Stimulated activated naive CD8-positive, alpha-beta T cell treated with anti-CD3 and anti-CD28 coated beads, Interleukin-15, Interleukin-2, amounts not matched to agents 100 ng/mL and 50 ng/mL, for 24 hours (primary cell): Measurements from ENCODE around the gene CLSTN3.

ENCODE experiments used
- H3K27ac Mint-ChIP-seq: one replicate; pipeline ENCODE4 v1.8.0; 2021; ENCODE audit warnings: mild to moderate bottlenecking, mixed read lengths
- H3K27me3 Mint-ChIP-seq: one replicate; pipeline ENCODE4 v1.8.0; 2021; ENCODE audit warnings: mixed read lengths
- H3K36me3 Mint-ChIP-seq: one replicate; pipeline ENCODE4 v1.8.0; 2021; ENCODE audit warnings: low read depth, mixed read lengths
- H3K4me1 Mint-ChIP-seq: one replicate; pipeline ENCODE4 v1.8.0; 2021; ENCODE audit warnings: low read depth, mixed read lengths
- H3K4me3 Mint-ChIP-seq: one replicate; pipeline ENCODE4 v1.8.0; 2021; ENCODE audit warnings: mild to moderate bottlenecking, mixed read lengths
- H3K9me3 Mint-ChIP-seq: one replicate; pipeline ENCODE4 v1.8.0; 2021; ENCODE audit warnings: mixed read lengths

The CLSTN3 gene

DNA sequence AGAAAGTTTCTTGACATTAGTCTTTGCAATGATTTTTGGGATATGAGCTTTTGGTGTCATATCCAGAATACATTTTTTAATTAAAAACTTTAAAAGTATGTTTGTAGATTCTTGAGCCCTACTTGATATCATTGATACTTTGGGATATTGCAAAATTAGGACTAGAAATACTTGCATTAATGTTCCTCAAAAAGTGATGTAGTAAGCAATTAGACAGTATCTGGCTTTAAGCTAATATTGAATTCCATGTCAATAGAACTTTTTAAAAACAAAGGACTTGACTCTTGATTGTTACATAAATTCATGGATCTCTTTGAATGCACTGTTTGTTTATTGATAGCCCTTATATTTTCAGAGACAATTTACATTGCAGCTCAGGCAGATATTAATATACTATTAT lies 74.9 kb downstream of the CLSTN3 start:
- Mint-ChIP-seq H3K4me3 (no peak overlapping the region), H3K4me1 (no peaks in the 10 kb centered on the region), H3K9me3 (peaks cover 4% of the 10 kb centered on the region), H3K27me3 (no peaks in the 10 kb centered on the region), H3K27ac (no peak overlapping the region), H3K36me3 (peaks cover 90% of the 10 kb centered on the region)

DNA sequence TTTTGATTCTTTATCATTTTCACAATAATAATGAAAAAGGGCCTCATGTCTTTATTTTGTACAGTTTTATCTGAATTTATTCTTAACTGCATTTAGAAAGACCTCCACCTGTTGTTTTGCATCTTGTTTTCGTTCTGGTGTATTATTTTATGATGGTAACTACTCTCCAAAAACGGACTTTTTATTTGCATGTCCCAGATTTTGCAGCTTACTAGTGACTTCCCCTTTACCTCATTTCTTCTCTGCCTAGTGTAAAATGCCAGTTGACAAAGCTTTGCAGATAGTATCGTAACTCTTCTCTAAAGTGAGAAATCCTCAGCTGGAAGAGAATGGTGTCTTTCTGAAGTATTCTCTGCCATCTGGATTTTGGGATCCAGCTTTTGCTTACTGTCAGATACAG lies 76.5 kb downstream of the CLSTN3 start:
- H3K4me1 Mint-ChIP-seq, result no peaks in the 10 kb centered on the region
- H3K9me3 Mint-ChIP-seq, result peaks cover 4% of the 10 kb centered on the region
- H3K36me3 Mint-ChIP-seq, result peaks cover 92% of the 10 kb centered on the region
- H3K4me3 Mint-ChIP-seq, result no peak overlapping the region
- H3K27me3 Mint-ChIP-seq, result no peaks in the 10 kb centered on the region
- H3K27ac Mint-ChIP-seq, result no peak overlapping the region

DNA sequence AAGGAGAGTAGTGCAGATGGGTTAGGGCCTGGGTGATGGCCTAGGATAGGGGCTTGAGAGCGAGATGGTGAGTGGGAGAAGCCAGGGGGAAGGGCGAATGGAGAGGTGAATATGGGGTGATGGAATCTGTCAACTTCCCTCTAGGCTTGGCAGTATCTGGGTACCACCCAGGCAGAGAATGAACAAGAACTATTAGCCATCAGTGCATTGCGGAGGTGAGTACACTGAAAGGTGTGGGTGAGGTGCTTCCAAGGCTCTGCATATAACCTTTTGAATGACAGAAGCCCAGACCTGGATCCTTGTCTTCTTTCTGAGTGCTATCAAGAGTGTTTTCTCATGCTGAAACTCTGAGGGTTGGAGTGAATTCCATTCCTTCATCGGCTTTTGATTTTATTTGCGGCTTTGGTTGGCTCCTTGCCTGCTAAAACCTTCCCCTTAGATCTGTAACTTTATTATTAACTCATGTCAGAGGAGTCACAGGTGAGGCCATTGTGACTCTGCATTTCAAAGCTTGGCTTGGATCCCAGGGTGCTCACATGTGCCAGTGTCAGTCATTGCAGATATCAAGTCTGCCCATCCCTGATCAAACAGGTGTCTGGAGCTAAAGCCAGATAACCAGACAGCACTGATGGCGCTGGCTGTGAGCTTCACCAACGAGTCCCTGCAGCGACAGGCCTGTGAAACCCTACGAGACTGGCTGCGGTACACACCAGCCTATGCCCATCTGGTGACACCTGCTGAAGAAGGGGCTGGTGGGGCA lies 77.9 kb downstream of the CLSTN3 start:
- Mint-ChIP-seq H3K9me3 (peaks cover 8% of the 10 kb centered on the region), H3K27me3 (no peaks in the 10 kb centered on the region), H3K27ac (no peak overlapping the region), H3K4me3 (no peak overlapping the region), H3K4me1 (no peaks in the 10 kb centered on the region), H3K36me3 (peaks cover 89% of the 10 kb centered on the region)
